ENCODE data around the gene SKA3. TPM values are rescaled to one million over a fixed set of nuclear protein-coding genes. Genes with fewer than 3 reads are reported as not detected.
"Not testable (repeated sequence)": the region's sequence is repeated elsewhere in the genome, so short reads cannot be mapped to it uniquely, and the experiment has no call there.

Gene SKA3
- total and polyA plus RNA-seq, 11 donors: 0.32 to 4.5 (median 0.52) TPM; not detected in 4

DNA sequence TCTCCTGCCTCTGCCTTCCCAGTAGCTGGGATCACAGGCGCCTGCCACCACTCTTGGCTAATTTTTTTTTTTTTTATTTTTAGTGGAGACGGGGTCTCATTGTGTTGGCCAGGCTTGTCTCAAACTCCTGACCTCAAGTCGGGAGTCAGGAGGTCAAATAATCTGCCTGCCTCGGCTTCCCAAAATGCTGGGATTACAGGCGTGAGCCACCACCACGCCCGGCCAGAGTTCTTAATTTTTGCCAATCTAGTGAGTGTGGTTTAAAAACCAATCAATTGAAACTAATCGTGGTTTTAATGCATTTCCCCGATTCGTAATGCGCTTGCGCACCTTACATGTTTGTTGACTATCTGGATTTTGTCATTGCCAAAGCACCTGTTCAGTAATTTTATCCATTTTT lies 37.0 kb downstream of the SKA3 start:
- TF ChIP-seq, protein P1, sequence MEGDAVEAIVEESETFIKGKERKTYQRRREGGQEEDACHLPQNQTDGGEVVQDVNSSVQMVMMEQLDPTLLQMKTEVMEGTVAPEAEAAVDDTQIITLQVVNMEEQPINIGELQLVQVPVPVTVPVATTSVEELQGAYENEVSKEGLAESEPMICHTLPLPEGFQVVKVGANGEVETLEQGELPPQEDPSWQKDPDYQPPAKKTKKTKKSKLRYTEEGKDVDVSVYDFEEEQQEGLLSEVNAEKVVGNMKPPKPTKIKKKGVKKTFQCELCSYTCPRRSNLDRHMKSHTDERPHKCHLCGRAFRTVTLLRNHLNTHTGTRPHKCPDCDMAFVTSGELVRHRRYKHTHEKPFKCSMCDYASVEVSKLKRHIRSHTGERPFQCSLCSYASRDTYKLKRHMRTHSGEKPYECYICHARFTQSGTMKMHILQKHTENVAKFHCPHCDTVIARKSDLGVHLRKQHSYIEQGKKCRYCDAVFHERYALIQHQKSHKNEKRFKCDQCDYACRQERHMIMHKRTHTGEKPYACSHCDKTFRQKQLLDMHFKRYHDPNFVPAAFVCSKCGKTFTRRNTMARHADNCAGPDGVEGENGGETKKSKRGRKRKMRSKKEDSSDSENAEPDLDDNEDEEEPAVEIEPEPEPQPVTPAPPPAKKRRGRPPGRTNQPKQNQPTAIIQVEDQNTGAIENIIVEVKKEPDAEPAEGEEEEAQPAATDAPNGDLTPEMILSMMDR (IDR thresholded peaks at IDR 0.05): no peak
- TF ChIP-seq POLR2A (IDR thresholded peaks at IDR 0.05): no peak
- 93 to 95% (median 94%) methylated on average over 12 of the region's 12 CpGs for WGBS, 4 donors
- no peaks in the 10 kb centered on the region for H3K9me3 ChIP-seq
- DNase-seq: no peak
- peak overlapping the region in 6 of 12 donors; percentile 81 to 93 (median 88) for H3K27ac ChIP-seq
- no peak for ATAC-seq
- peak overlapping the region in 11 of 12 donors; percentile 62 to 98 (median 81) for H3K4me3 ChIP-seq
- intact Hi-C loops (cut with DNase I): loop anchor here in 3 of 10 donors (2.0 to 10.0 kb wide), 5 partner anchors 37 to 197 kb away; partner anchors contain the start of genes LATS2 (in 1 of the 3), MRPL57 (in 1 of the 3) and SKA3 (in 1 of the 3)
- H3K4me1 ChIP-seq: peaks cover 6 to 39% (median 31%) of the 10 kb centered on the region in 12 donors
- no peaks in the 10 kb centered on the region for H3K27me3 ChIP-seq
- H3K36me3 ChIP-seq: peaks cover 0 to 25% (median 12%) of the 10 kb centered on the region in 9 donors

DNA sequence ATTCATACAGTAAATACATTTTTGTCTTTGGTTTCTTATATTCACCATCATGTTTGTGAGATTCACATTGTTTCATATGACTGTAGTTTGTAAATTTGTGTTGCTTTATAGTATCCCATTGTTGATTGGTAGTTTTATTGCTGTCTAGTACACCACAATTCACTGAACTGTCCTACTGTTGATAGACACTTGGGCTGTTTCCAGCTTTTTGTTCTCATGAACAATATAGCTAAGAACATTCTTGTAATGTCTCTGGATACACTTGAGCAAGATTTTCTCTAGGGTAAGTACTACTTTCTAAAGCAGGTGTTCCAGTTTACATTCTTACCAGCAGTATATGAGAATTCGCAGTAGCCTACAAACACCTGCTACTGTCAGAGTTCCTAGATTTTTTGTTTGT lies 37.8 kb downstream of the SKA3 start:
- Histone ChIP-seq H3K4me3 (no peak overlapping the region), H3K27me3 (no peaks in the 10 kb centered on the region), H3K9me3 (no peaks in the 10 kb centered on the region), H3K36me3 (peaks cover 0 to 17% (median 11%) of the 10 kb centered on the region in 9 donors), H3K4me1 (peaks cover 6 to 31% (median 28%) of the 10 kb centered on the region in 12 donors), H3K27ac (no peak overlapping the region)
- 95 to 100% (median 99%) methylated on average over 1 of the region's 1 CpG for WGBS, 4 donors
- DNase-seq: no peak
- TF ChIP-seq, protein P1 (IDR thresholded peaks at IDR 0.05): no peak
- no peak for TF ChIP-seq POLR2A (IDR thresholded peaks at IDR 0.05)
- intact Hi-C loops (cut with DNase I): loop anchor here in 3 of 10 donors (2.0 to 10.0 kb wide), 5 partner anchors 38 to 196 kb away; partner anchors contain the start of genes LATS2 (in 1 of the 3), MRPL57 (in 1 of the 3) and SKA3 (in 1 of the 3)
- no peak for ATAC-seq

DNA sequence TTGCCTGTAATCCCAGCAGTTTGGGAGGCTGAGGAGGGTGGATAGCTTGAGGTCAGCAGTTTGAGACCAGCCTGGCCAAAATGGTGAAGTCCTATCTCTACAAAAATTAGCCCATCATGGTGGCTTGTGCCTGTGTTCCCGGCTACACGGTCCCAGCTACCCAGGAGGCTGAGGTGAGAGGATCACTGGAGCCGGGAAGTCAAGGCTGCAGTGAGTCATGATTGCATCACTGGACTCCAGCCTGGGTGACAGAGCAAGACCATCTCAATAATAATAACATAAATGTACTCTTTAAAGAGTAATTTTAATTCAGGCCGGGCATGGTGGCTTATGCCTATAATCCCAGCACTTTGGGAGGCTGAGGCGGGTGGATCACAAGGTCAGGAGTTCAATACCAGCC lies 38.7 kb downstream of the SKA3 start:
- WGBS, 4 donors: 72 to 87% (median 87%) methylated on average over 5 of the region's 5 CpGs
- no peaks in the 10 kb centered on the region for H3K27me3 ChIP-seq
- no peak overlapping the region for H3K27ac ChIP-seq
- TF ChIP-seq POLR2A (IDR thresholded peaks at IDR 0.05): no peak
- TF ChIP-seq, protein P1 (IDR thresholded peaks at IDR 0.05): no peak
- intact Hi-C loops (cut with DNase I): loop anchor here in 3 of 10 donors (2.0 to 10.0 kb wide), 5 partner anchors 39 to 195 kb away; partner anchors contain the start of genes LATS2 (in 1 of the 3), MRPL57 (in 1 of the 3) and SKA3 (in 1 of the 3)
- DNase-seq (no peak), ATAC-seq (no peak)
- H3K36me3 ChIP-seq: peaks cover 0 to 8% (median 4%) of the 10 kb centered on the region in 9 donors
- no peaks in the 10 kb centered on the region for H3K9me3 ChIP-seq
- peaks cover 6 to 22% (median 21%) of the 10 kb centered on the region in 12 donors for H3K4me1 ChIP-seq
- no peak overlapping the region for H3K4me3 ChIP-seq

DNA sequence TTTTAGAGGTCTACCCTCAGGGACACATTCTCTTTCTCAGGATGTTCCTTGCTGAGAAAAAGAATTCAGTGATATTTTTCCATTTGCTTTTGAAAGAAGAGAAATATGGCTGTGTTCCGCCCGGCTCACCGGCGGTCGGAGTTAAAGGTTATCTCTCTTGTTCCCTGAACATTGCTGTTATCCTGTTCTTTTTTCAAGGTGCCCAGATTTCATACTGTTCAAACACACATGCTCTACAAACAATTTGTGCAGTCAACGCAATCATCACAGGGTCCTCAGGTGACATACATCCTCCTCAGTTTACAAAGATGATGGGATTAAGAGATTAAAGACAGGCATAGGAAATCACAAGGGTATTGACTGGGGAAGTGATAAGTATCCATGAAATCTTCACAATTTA lies 40.5 kb downstream of the SKA3 start:
- not testable (repeated sequence) for DNase-seq, H3K36me3 ChIP-seq, H3K4me1 ChIP-seq, H3K27ac ChIP-seq, H3K4me3 ChIP-seq, H3K27me3 ChIP-seq, H3K9me3 ChIP-seq, ATAC-seq
- WGBS, 4 donors: 81 to 85% (median 82%) methylated on average over 6 of the region's 6 CpGs
- intact Hi-C loops (cut with DNase I): loop anchor here in 3 of 10 donors (5.0 to 10.0 kb wide), 3 partner anchors 74 to 191 kb away; partner anchors contain the start of gene LATS2 (in 1 of the 3)

Data from heart left ventricle (tissue), 16 donors.